Measurements from ENCODE around the gene JADE3.
"Not testable (repeated sequence)": the region's sequence is repeated elsewhere in the genome, so short reads cannot be mapped to it uniquely, and the experiment has no call there.

JADE3 gene

GRCh38 chrX:46959101-46959500, 46.9 kb downstream of the JADE3 start:
- no peaks in the 10 kb centered on the region for H3K4me1 Mint-ChIP-seq (ENCODE audit: low read depth)
- H3K27me3 Mint-ChIP-seq (ENCODE audit: low read depth), result no peaks in the 10 kb centered on the region
- no peaks in the 10 kb centered on the region for H3K9me3 Mint-ChIP-seq
- H3K36me3 Mint-ChIP-seq (ENCODE audit: low read depth), result no peaks in the 10 kb centered on the region
- H3K4me3 Mint-ChIP-seq, result no peak overlapping the region
- H3K27ac Mint-ChIP-seq, result no peak overlapping the region

- Mint-ChIP-seq H3K36me3 (ENCODE audit: low read depth) (no peaks in the 10 kb centered on the region), H3K27ac (no peak overlapping the region), H3K4me1 (ENCODE audit: low read depth) (no peaks in the 10 kb centered on the region), H3K4me3 (no peak overlapping the region), H3K9me3 (no peaks in the 10 kb centered on the region), H3K27me3 (ENCODE audit: low read depth) (no peaks in the 10 kb centered on the region)
These were observed 47.9 kb downstream of the JADE3 start for GRCh38 chrX:46959985-46960700.

GRCh38 chrX:46961097-46961496, 48.9 kb downstream of the JADE3 start:
- H3K36me3 Mint-ChIP-seq (ENCODE audit: low read depth), result no peaks in the 10 kb centered on the region

GRCh38 chrX:46961574-46962283, 49.5 kb downstream of the JADE3 start:
- no peak overlapping the region for H3K4me3 Mint-ChIP-seq
- H3K9me3 Mint-ChIP-seq, result no peaks in the 10 kb centered on the region
- no peak overlapping the region for H3K27ac Mint-ChIP-seq

More at GRCh38 chrX:46961097-46961496, 48.9 kb downstream of the JADE3 start:
- Mint-ChIP-seq H3K4me3 (no peak overlapping the region), H3K4me1 (ENCODE audit: low read depth) (no peaks in the 10 kb centered on the region), H3K27ac (no peak overlapping the region), H3K27me3 (ENCODE audit: low read depth) (no peaks in the 10 kb centered on the region), H3K9me3 (no peaks in the 10 kb centered on the region)

GRCh38 chrX:46965125-46965758, 53.0 kb downstream of the JADE3 start:
- Mint-ChIP-seq H3K4me1 (ENCODE audit: low read depth) (peaks cover 7% of the 10 kb centered on the region), H3K27me3 (ENCODE audit: low read depth) (no peaks in the 10 kb centered on the region), H3K27ac (no peak overlapping the region), H3K9me3 (no peaks in the 10 kb centered on the region), H3K4me3 (no peak overlapping the region), H3K36me3 (ENCODE audit: low read depth) (no peaks in the 10 kb centered on the region)

More at GRCh38 chrX:46961574-46962283, 49.5 kb downstream of the JADE3 start:
- H3K36me3 Mint-ChIP-seq (ENCODE audit: low read depth), result no peaks in the 10 kb centered on the region
- peaks cover 4% of the 10 kb centered on the region for H3K4me1 Mint-ChIP-seq (ENCODE audit: low read depth)
- no peaks in the 10 kb centered on the region for H3K27me3 Mint-ChIP-seq (ENCODE audit: low read depth)

- Mint-ChIP-seq H3K27ac (no peak overlapping the region), H3K9me3 (no peaks in the 10 kb centered on the region), H3K4me1 (ENCODE audit: low read depth) (peaks cover 7% of the 10 kb centered on the region), H3K27me3 (ENCODE audit: low read depth) (no peaks in the 10 kb centered on the region), H3K4me3 (no peak overlapping the region), H3K36me3 (ENCODE audit: low read depth) (no peaks in the 10 kb centered on the region)
These were observed 55.3 kb downstream of the JADE3 start for GRCh38 chrX:46967547-46967946.

GRCh38 chrX:46977046-46977445, 64.8 kb downstream of the JADE3 start:
- not testable (repeated sequence) for H3K27me3 Mint-ChIP-seq (ENCODE audit: low read depth); H3K27ac Mint-ChIP-seq; H3K4me3 Mint-ChIP-seq; H3K9me3 Mint-ChIP-seq; H3K36me3 Mint-ChIP-seq (ENCODE audit: low read depth); H3K4me1 Mint-ChIP-seq (ENCODE audit: low read depth)

- H3K27me3 Mint-ChIP-seq (ENCODE audit: low read depth), result peaks cover 6% of the 10 kb centered on the region
- no peak overlapping the region for H3K4me3 Mint-ChIP-seq
- H3K4me1 Mint-ChIP-seq (ENCODE audit: low read depth), result no peaks in the 10 kb centered on the region
- H3K36me3 Mint-ChIP-seq (ENCODE audit: low read depth), result no peaks in the 10 kb centered on the region
- no peak overlapping the region for H3K27ac Mint-ChIP-seq
- H3K9me3 Mint-ChIP-seq, result no peaks in the 10 kb centered on the region
These were observed 66.4 kb downstream of the JADE3 start for GRCh38 chrX:46978341-46979291.

GRCh38 chrX:46984705-46985104, 72.5 kb downstream of the JADE3 start:
- peaks cover 6% of the 10 kb centered on the region for H3K27me3 Mint-ChIP-seq (ENCODE audit: low read depth)

GRCh38 chrX:46989548-46989947, 77.3 kb downstream of the JADE3 start:
- Mint-ChIP-seq H3K9me3 (no peaks in the 10 kb centered on the region), H3K27ac (no peak overlapping the region), H3K4me3 (no peak overlapping the region), H3K36me3 (ENCODE audit: low read depth) (no peaks in the 10 kb centered on the region), H3K4me1 (ENCODE audit: low read depth) (no peaks in the 10 kb centered on the region), H3K27me3 (ENCODE audit: low read depth) (peaks cover 3% of the 10 kb centered on the region)

More at GRCh38 chrX:46984705-46985104, 72.5 kb downstream of the JADE3 start:
- H3K4me1 Mint-ChIP-seq (ENCODE audit: low read depth), result no peaks in the 10 kb centered on the region
- H3K9me3 Mint-ChIP-seq, result no peaks in the 10 kb centered on the region
- H3K4me3 Mint-ChIP-seq, result no peak overlapping the region
- H3K36me3 Mint-ChIP-seq (ENCODE audit: low read depth), result no peaks in the 10 kb centered on the region
- no peak overlapping the region for H3K27ac Mint-ChIP-seq

- Mint-ChIP-seq H3K27me3 (ENCODE audit: low read depth) (peaks cover 3% of the 10 kb centered on the region), H3K9me3 (no peaks in the 10 kb centered on the region), H3K4me1 (ENCODE audit: low read depth) (no peaks in the 10 kb centered on the region), H3K4me3 (no peak overlapping the region), H3K36me3 (ENCODE audit: low read depth) (no peaks in the 10 kb centered on the region), H3K27ac (no peak overlapping the region)
These were observed 79.4 kb downstream of the JADE3 start for GRCh38 chrX:46991664-46992063.

GRCh38 chrX:46992070-46992469, 79.8 kb downstream of the JADE3 start:
- Mint-ChIP-seq H3K4me1 (ENCODE audit: low read depth) (no peaks in the 10 kb centered on the region), H3K9me3 (no peaks in the 10 kb centered on the region), H3K27me3 (ENCODE audit: low read depth) (peaks cover 3% of the 10 kb centered on the region)

GRCh38 chrX:46994096-46994495, 81.9 kb downstream of the JADE3 start:
- Mint-ChIP-seq H3K27me3 (ENCODE audit: low read depth) (peaks cover 3% of the 10 kb centered on the region), H3K4me3 (no peak overlapping the region), H3K4me1 (ENCODE audit: low read depth) (no peaks in the 10 kb centered on the region), H3K36me3 (ENCODE audit: low read depth) (no peaks in the 10 kb centered on the region), H3K9me3 (no peaks in the 10 kb centered on the region), H3K27ac (no peak overlapping the region)

More at GRCh38 chrX:46992070-46992469, 79.8 kb downstream of the JADE3 start:
- no peak overlapping the region for H3K4me3 Mint-ChIP-seq
- H3K36me3 Mint-ChIP-seq (ENCODE audit: low read depth), result no peaks in the 10 kb centered on the region
- H3K27ac Mint-ChIP-seq, result no peak overlapping the region

- no peaks in the 10 kb centered on the region for H3K27me3 Mint-ChIP-seq (ENCODE audit: low read depth)
- H3K36me3 Mint-ChIP-seq (ENCODE audit: low read depth), result no peaks in the 10 kb centered on the region
- no peaks in the 10 kb centered on the region for H3K9me3 Mint-ChIP-seq
- H3K4me3 Mint-ChIP-seq, result no peak overlapping the region
- H3K27ac Mint-ChIP-seq, result no peak overlapping the region
- no peaks in the 10 kb centered on the region for H3K4me1 Mint-ChIP-seq (ENCODE audit: low read depth)
These were observed 99.9 kb downstream of the JADE3 start for GRCh38 chrX:47012131-47012530.

All from T-helper 1 cell treated with Interleukin-12 subunit alpha and Interleukin-12 subunit beta and Interleukin-4 antibody, amounts not matched to agents 30 μg/mL and 1 μg/mL, for 36 hours (primary cell).